ENCODE results near the gene RFX1. TPM values are rescaled to one million over a fixed set of nuclear protein-coding genes. Genes with fewer than 3 reads are reported as not detected.

The RFX1 gene
- total and polyA plus RNA-seq, 2 of the 13 experiments (the other 11 are each of a cell fraction or from before 2014, with no cell fraction given): 1.1 to 1.3 TPM

GRCh38 chr19:14006766-14007562 is 844 bp upstream of the RFX1 start (continued):
- TF ChIP-seq PAXIP1 (CRISPR knock-in tag; conservative IDR thresholded peaks at IDR 0.05) (peak; percentile 22; the same call in 1 of the 2 replicates), TRIM22 (IDR thresholded peaks at IDR 0.05) (no peak), NBN (conservative IDR thresholded peaks at IDR 0.05) (no peak), CTCF (CRISPR knock-in tag; IDR thresholded peaks at IDR 0.05) (0 out of 2 replicates have a peak, but pooled peaks have one; percentile 7), MZF1 (CRISPR knock-in tag; IDR thresholded peaks at IDR 0.05; ENCODE audit: borderline replicate concordance) (no peak), SMAD9 (CRISPR knock-in tag; IDR thresholded peaks at IDR 0.05) (no peak; the same call in 1 of the 2 replicates), PTBP1 (IDR thresholded peaks at IDR 0.05; ENCODE audit: low read depth, low read length, poor library complexity, severe bottlenecking) (no peak), ZNF317 (CRISPR knock-in tag; IDR thresholded peaks at IDR 0.05) (0 out of 2 replicates have a peak, but pooled peaks have one; percentile 68)
- TF ChIP-seq, protein P1, sequence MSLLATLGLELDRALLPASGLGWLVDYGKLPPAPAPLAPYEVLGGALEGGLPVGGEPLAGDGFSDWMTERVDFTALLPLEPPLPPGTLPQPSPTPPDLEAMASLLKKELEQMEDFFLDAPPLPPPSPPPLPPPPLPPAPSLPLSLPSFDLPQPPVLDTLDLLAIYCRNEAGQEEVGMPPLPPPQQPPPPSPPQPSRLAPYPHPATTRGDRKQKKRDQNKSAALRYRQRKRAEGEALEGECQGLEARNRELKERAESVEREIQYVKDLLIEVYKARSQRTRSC (CRISPR knock-in tag; IDR thresholded peaks at IDR 0.05; ENCODE audit: low read depth): no peak
- TF ChIP-seq, protein P2, sequence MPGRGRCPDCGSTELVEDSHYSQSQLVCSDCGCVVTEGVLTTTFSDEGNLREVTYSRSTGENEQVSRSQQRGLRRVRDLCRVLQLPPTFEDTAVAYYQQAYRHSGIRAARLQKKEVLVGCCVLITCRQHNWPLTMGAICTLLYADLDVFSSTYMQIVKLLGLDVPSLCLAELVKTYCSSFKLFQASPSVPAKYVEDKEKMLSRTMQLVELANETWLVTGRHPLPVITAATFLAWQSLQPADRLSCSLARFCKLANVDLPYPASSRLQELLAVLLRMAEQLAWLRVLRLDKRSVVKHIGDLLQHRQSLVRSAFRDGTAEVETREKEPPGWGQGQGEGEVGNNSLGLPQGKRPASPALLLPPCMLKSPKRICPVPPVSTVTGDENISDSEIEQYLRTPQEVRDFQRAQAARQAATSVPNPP (CRISPR knock-in tag; IDR thresholded peaks at IDR 0.05): no peak
- TF ChIP-seq, protein P3, sequence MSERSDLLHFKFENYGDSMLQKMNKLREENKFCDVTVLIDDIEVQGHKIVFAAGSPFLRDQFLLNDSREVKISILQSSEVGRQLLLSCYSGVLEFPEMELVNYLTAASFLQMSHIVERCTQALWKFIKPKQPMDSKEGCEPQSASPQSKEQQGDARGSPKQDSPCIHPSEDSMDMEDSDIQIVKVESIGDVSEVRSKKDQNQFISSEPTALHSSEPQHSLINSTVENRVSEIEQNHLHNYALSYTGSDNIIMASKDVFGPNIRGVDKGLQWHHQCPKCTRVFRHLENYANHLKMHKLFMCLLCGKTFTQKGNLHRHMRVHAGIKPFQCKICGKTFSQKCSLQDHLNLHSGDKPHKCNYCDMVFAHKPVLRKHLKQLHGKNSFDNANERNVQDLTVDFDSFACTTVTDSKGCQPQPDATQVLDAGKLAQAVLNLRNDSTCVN (CRISPR knock-in tag; IDR thresholded peaks at IDR 0.05; ENCODE audit: borderline replicate concordance): peak; percentile 88
